Lung (tissue), 13 donors: ENCODE results near the gene MUC20. TPM values are rescaled to one million over a fixed set of nuclear protein-coding genes. Genes with fewer than 3 reads are reported as not detected.
"Not testable (repeated sequence)": the region's sequence is repeated elsewhere in the genome, so short reads cannot be mapped to it uniquely, and the experiment has no call there.

ENCODE experiments used
- ATAC-seq: fragments of 200-7000 bp; cut with Tn5 transposase; one replicate; pipeline ENCODE4 v1.9.1; 2020; ENCODE audit warnings: moderate number of reproducible peaks; ENCODE audit not compliant: insufficient read depth, low FRiP score
- DNase-seq, 3 donors: peaks; one replicate each; pipeline ENCODE4 v3.0.0-alpha.2; 2013 to 2017
- H3K27ac ChIP-seq, 2 donors: one replicate each; pipeline ENCODE4 v1.5.1; 2013; ENCODE audit warnings: mild to moderate bottlenecking in 2 of 2, moderate library complexity in 2 of 2, control low read depth in 1 of 2, inconsistent platforms in 1 of 2, low read depth in 1 of 2, low read length in 1 of 2
- H3K27me3 ChIP-seq, 3 donors: one replicate each; pipeline ENCODE4 v1.5.1; 2013; ENCODE audit warnings: low read length in 2 of 3; ENCODE audit not compliant: control insufficient read depth in 3 of 3, insufficient read depth in 3 of 3
- H3K36me3 ChIP-seq, 4 donors: one replicate each; pipeline ENCODE4 v1.5.1; 2013; ENCODE audit warnings: low read length in 4 of 4, mild to moderate bottlenecking in 1 of 4, moderate library complexity in 1 of 4; ENCODE audit not compliant: control insufficient read depth in 4 of 4, insufficient read depth in 4 of 4
- H3K4me1 ChIP-seq, 5 donors: one replicate each; pipeline ENCODE4 v1.5.1; 2013; ENCODE audit warnings: low read length in 5 of 5, mild to moderate bottlenecking in 2 of 5, moderate library complexity in 1 of 5; ENCODE audit not compliant: control insufficient read depth in 5 of 5, insufficient read depth in 5 of 5
- H3K4me3 ChIP-seq: one replicate; pipeline ENCODE4 v1.5.1; 2013; ENCODE audit warnings: mild to moderate bottlenecking, control low read depth, moderate library complexity
- H3K9ac ChIP-seq, 2 donors: one replicate each; pipeline ENCODE4 v1.5.1; 2013; ENCODE audit warnings: low read length in 2 of 2, control low read depth in 1 of 2; ENCODE audit not compliant: insufficient read depth in 1 of 2
- H3K9me3 ChIP-seq, 4 donors: one replicate each; pipeline ENCODE4 v1.5.1; 2013; ENCODE audit warnings: low read length in 3 of 4, mild to moderate bottlenecking in 1 of 4, moderate library complexity in 1 of 4; ENCODE audit not compliant: control insufficient read depth in 4 of 4, insufficient read depth in 3 of 4
- WGBS, 2 donors: extraction: QIAGEN DNeasy Blood & Tissue Kit; methylation state at CpG; one replicate each; pipeline ENCODE4 v1.1.7; 2013; 5-methylcytosine and 5-hydroxymethylcytosine counted together
- polyA plus RNA-seq, 2 donors: library from polyadenylated mRNA; stranded (reverse); fragments of 200-250 nt; gene quantifications; one replicate each; pipeline ENCODE4 v1.2.1, GENCODE V29; 2013
- small RNA-seq: library from RNA; depleted of rRNA; stranded (forward); fragments of <200 nt; gene quantifications from one replicate; pipeline ENCODE3, GENCODE V24; 2014; ENCODE audit warnings: low replicate concordance
- total RNA-seq, 2 donors: library from RNA; depleted of rRNA in 1 of 2; stranded (reverse); fragments of >200 nt in 1 of 2; gene quantifications; one replicate each; pipeline ENCODE4 v1.2.1, GENCODE V29; 2014 to 2021
- TF ChIP-seq, protein P1 (sequence below): IDR thresholded peaks from 2 replicates; pipeline ENCODE4 v1.5.1; 2012; ENCODE audit warnings: mild to moderate bottlenecking; ENCODE audit errors: control extremely low read depth, extremely low read depth
- donor health status: control.
- donor health status: control.
- donor health status: Bipolar disorder and iron deficiency.
- donor health status: healthy.
- donor health status: DM: yes; HTN: yes; CAD: no.

Gene MUC20
- total and polyA plus RNA-seq, 4 donors, result 11.0 to 23.9 (median 18.2) TPM

DNA sequence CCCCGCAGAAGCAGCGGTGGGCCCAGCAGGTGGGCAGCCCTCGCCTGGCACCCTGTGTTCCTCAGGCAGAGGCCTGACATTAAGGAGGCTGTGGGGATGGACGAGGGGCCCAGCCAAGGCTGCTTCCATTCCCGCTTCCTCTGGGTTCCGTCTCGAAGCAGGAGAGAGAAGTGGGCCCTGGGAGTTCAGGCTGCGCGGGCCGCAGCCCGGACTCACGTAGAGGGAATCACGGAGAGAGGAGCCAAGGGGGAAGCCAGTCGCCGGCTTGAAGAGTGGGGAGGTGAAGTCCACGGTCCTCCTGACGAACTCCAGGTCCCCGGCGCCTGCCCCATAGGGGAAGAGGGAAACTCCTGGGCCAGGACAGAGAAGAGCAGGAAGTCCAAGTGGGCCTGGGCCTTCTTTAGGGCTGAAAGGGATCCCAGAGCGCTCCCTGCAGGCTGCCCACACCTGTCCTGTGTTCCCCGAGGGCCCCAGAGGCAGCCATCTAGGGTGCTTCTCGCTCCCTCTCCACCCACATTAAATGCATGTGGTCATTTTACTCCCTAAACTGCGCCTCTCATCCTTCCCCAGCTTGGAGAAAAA, 53.3 kb downstream of the MUC20 start:
- 90% methylated on average over 23 of the region's 23 CpGs for WGBS, 2 donors
- H3K9me3 ChIP-seq, result no peaks in the 10 kb centered on the region
- no peak overlapping the region for H3K9ac ChIP-seq
- TF ChIP-seq, protein P1, sequence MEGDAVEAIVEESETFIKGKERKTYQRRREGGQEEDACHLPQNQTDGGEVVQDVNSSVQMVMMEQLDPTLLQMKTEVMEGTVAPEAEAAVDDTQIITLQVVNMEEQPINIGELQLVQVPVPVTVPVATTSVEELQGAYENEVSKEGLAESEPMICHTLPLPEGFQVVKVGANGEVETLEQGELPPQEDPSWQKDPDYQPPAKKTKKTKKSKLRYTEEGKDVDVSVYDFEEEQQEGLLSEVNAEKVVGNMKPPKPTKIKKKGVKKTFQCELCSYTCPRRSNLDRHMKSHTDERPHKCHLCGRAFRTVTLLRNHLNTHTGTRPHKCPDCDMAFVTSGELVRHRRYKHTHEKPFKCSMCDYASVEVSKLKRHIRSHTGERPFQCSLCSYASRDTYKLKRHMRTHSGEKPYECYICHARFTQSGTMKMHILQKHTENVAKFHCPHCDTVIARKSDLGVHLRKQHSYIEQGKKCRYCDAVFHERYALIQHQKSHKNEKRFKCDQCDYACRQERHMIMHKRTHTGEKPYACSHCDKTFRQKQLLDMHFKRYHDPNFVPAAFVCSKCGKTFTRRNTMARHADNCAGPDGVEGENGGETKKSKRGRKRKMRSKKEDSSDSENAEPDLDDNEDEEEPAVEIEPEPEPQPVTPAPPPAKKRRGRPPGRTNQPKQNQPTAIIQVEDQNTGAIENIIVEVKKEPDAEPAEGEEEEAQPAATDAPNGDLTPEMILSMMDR, result no peak
- ATAC-seq, result no peak
- DNase-seq, result no peak
- no peak overlapping the region for H3K4me3 ChIP-seq
- H3K27ac ChIP-seq, result no peak overlapping the region
- H3K27me3 ChIP-seq, result no peaks in the 10 kb centered on the region
- no peaks in the 10 kb centered on the region for H3K36me3 ChIP-seq
- no peaks in the 10 kb centered on the region for H3K4me1 ChIP-seq

GRCh38 chr3:195774917-195775316, 54.1 kb downstream of the MUC20 start:
- DNase-seq (peak; percentile 36 to 53 (median 42)), ATAC-seq (peak; percentile 69)
- Histone ChIP-seq H3K4me3 (no peak overlapping the region), H3K9ac (no peak overlapping the region), H3K36me3 (no peaks in the 10 kb centered on the region), H3K9me3 (no peaks in the 10 kb centered on the region), H3K27ac (no peak overlapping the region), H3K27me3 (no peaks in the 10 kb centered on the region), H3K4me1 (no peaks in the 10 kb centered on the region)
- WGBS, 2 donors, result 33 to 38% methylated on average over 13 of the region's 13 CpGs
- TF ChIP-seq, protein P1, result peak; percentile 9

GRCh38 chr3:195777975-195778374, 57.2 kb downstream of the MUC20 start:
- ATAC-seq (no peak), DNase-seq (no peak)
- TF ChIP-seq, protein P1, result no peak
- Histone ChIP-seq H3K27me3 (no peaks in the 10 kb centered on the region), H3K36me3 (no peaks in the 10 kb centered on the region), H3K27ac (no peak overlapping the region), H3K4me1 (no peaks in the 10 kb centered on the region), H3K9ac (no peak overlapping the region), H3K9me3 (no peaks in the 10 kb centered on the region), H3K4me3 (no peak overlapping the region)
- WGBS, 2 donors, result 82 to 86% methylated on average over 11 of the region's 11 CpGs

DNA sequence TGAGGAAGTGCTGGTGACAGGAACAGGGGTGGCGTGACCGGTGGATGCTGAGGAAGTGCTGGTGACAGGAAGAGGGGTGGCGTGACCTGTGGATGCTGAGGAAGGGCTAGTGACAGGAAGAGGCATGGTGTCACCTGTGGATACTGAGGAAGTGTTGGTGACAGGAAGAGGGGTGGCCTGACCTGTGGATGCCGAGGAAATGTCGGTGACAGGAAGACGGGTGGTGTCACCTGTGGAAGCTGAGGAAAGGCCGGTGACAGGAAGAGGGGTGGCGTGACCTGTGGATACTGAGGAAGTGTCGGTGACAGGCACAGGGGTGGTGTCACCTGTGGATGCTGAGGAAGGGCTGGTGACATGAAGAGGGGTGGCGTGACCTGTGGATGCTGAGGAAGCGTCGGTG, 60.5 kb downstream of the MUC20 start:
- WGBS, 2 donors, result 82 to 83% methylated on average over 10 to 12 of the region's 12 CpGs
- H3K36me3 ChIP-seq, H3K9ac ChIP-seq, ATAC-seq, H3K9me3 ChIP-seq, DNase-seq, H3K4me3 ChIP-seq, H3K27ac ChIP-seq, H3K27me3 ChIP-seq, H3K4me1 ChIP-seq: not testable (repeated sequence)

Small RNA genes lying within 50 kb of the gene (small RNA-seq; reads per million reads assigned to genes)
- not detected for gene MIR570

Other genes starting within 250 kb of the MUC20 start
- gene PPP1R2, start 177.7 kb upstream of the MUC20 start, total RNA-seq, result 10 to 100 TPM; 55.9 to 77.0 TPM
- 10 to 100 TPM; 26.2 to 37.1 TPM for gene PPP1R2, start 177.7 kb upstream of the MUC20 start, polyA plus RNA-seq
- gene APOD, start 137.0 kb upstream of the MUC20 start, total RNA-seq, result 10 to 100 TPM in 1 of 2 donors, 1 to 10 TPM in 1; 4.7 to 15.6 TPM
- 10 to 100 TPM; 27.0 to 85.8 TPM for gene APOD, start 137.0 kb upstream of the MUC20 start, polyA plus RNA-seq
- gene MUC4, start 91.0 kb downstream of the MUC20 start, total RNA-seq, result 10 to 100 TPM; 32.0 to 56.0 TPM
- 10 to 100 TPM in 1 of 2 donors, 1 to 10 TPM in 1; 10.0 to 11.7 TPM for gene MUC4, start 91.0 kb downstream of the MUC20 start, polyA plus RNA-seq
- gene TNK2, start 187.6 kb downstream of the MUC20 start, total RNA-seq, result 10 to 100 TPM; 15.0 to 63.5 TPM
- gene TNK2, start 187.6 kb downstream of the MUC20 start, polyA plus RNA-seq, result 10 to 100 TPM; 23.3 to 47.9 TPM